DMS79 treated with DMSO at 0.1 percent for 48 hours (cell line): Measurements from ENCODE around the gene HPCAL1.

Source experiments
- DNase-seq: peaks from one replicate; lab custom pipeline; 2025; lab: John Stamatoyannopoulos, UW

HPCAL1 gene

DNA sequence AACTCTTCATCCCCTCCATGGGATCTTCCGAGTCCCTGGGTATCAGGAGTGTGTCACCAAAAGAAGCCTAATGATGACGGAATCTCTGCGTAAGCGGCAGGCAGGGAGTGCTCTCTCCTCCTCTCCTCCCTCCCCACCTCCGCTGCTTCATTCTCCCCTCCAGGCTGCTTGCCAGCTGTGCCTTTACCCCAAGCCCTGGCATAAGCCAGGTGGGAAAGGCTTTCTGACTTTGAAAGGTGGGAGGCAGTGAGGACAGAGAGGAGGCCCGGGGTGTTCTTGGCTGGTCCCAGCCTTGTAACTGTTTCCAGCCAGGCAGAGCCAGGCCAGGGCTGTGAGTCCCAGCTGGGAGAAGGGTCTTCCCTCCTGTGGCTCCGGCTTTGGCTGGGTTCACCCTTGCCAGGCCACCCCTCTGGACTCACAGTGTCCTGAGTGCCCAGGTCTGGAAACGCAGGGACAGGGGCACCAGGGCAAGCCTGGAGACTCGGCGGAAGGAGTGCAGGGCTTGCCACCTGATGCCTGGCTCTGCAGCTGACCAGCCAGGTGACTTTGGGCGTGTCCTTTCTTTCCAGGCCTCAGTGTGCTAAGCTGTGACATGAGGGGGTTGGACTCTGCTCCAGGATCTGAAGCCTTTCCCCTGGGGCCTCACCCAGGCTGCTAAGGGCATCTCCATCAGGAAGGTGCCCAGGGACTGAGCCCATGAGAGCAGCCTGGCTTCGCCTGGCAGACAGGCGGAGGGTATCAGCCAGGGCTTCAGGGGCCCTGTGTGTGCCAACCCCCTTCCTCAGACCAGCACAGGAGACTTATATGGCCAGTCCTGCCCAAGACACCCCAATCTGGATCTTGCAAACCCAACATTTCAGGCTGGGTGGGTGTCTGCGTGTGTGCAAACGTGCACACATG lies 32.7 kb upstream of the HPCAL1 start:
- no peak for DNase-seq

DNA sequence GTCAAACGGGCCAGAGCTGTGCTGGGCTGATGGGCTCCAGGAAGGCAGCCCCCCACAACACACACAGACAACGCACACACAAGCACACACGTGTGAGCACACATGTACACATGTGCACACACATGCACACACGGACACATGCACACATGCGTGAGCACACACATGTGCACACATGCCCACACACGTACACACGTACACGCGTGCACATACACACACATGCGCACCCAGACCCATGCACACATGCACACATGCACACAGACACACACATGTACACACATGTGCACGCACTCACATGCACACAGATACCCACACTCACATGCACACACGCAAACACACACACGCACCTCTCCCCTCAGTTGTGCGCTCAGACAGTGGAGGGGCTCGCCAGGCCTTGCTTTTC lies 31.2 kb upstream of the HPCAL1 start:
- no peak for DNase-seq

DNA sequence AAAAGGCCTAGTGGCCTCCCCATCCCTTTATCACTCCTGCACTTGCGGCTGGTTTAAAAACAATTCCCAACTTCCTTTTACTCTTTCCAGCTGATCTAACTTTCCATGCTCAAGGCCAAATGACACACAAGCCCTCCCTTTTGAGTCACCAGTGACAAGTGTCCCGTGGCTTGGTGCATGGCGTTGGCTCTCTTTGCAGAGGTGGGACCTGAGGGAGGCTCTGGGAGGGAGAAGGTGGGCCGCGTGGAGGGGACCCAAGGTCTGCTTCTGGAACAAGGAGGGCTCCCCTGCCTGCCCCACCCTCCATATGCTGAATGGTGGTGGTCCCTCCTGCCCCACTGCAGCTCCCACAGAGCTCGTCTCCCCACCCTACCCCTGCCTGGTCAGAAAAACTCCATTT lies 30.8 kb upstream of the HPCAL1 start:
- DNase-seq: no peak

DNA sequence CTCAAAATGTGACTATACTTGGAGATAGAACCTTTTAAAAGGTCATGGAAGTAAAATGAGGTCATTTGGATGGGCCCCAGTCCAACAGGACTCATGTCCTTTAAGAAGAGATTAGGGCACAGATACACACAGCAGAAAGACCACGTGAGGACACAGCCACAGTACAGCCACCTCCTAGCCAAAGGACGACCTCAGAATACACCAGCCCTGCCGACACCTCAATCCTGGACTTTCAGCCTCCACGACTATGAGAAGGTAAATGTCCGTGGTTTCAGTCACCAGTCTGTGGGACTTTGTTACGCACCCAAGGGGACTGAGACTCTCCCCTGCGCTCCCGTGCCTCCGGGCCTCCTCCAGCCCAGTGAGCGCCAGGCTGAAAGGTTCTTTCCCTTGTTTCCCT lies 30.2 kb upstream of the HPCAL1 start:
- DNase-seq: no peak

DNA sequence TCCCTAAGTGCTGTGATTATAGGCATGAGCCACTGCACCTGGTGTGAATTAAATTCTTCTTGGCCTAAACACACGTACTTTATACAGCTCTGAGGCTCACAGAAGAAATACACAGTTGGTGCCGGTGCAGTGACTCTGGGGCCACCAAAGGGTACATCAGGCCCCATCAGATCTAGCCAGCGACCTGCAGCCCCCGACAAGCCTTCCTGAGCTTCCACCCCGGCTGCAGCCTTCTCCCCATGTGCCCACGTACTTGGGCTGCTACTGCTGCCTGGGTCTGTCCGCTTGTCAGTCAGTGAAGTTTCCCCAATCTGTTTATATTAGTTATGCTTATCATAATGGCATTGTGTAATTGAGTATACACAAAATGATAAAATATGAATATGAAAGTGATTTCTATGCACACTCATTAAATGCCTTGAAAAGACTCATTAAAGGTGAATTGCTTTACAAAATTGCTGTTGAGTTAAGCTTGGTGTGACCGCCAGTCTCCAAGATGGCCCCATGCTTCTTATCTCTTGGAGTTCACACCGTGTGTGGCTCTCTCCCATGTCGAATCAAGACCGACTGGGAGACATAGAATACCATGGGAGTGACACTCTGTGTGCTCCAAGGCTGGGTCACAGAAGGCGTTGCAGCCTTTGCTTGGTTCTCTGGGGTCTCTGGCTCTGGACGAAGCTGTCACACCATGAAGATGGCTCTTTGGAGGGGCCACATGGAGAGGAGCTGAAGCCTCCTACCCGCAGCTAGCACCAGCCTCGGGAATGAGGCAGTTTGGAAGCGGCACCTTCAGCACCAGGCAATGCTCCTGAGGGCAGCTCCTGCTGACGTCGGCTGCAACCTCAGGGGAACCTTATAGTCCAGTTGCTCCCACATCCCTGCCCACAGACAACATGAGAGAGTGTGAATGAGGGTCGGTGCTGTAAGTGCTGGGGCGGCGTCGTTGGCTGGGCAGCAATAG lies 29.2 kb upstream of the HPCAL1 start:
- DNase-seq: no peak

DNA sequence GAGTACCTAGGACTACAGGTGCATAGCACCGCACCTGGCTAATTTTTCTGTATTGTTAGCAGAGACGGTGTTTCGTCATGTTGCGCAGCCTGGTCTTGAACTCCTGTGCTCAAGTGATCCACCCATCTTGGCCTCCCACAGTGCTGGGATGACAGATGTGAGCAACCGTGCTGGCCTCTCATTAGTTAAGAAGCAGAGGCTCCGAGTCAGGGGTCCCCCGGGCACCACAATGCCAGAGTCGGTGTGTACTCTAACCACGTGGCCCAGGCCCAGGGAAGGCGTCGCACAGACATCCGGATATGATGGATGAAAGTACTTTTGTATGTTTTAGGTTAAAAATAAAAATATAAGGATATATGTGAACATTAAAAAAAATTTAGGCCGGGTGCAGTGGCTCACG lies 28.3 kb upstream of the HPCAL1 start:
- DNase-seq: no peak

DNA sequence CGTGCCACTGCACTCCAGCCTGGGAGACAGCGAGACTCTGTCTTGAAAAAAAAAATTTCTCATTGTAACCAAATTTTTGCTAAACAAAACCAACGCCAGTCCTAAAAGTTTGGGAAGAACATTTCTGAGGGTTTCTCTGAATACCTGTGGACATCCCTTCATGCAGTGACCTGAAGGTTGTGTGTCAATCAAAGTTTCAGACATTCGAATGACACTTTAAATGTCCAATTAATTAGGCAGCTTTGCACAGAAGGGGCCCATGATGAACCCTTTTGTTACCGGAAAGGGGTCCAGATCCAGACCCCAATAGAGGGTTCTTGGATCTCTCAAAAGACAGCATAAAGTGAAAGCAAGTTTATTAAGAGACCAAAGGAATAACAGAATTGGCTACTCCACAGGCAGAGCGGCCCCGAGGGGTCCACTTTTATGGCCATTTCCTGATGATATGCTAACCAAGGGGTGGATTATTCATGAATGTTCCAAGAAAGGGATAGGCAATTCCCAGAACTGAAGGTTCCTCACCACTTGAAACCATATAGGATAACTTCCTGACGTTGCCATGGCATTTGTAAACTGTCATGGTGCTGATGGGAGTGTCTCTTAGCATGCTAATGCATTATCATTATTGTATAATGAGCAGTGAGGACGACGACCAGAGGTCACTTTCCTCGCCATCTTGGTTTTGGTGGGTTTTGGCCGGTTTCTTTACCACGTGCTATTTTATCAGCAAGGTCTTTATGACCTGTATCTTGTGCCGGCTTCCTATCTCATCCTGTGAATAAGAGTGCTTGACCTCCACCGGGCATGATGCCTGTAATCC lies 27.5 kb upstream of the HPCAL1 start:
- DNase-seq: no peak

DNA sequence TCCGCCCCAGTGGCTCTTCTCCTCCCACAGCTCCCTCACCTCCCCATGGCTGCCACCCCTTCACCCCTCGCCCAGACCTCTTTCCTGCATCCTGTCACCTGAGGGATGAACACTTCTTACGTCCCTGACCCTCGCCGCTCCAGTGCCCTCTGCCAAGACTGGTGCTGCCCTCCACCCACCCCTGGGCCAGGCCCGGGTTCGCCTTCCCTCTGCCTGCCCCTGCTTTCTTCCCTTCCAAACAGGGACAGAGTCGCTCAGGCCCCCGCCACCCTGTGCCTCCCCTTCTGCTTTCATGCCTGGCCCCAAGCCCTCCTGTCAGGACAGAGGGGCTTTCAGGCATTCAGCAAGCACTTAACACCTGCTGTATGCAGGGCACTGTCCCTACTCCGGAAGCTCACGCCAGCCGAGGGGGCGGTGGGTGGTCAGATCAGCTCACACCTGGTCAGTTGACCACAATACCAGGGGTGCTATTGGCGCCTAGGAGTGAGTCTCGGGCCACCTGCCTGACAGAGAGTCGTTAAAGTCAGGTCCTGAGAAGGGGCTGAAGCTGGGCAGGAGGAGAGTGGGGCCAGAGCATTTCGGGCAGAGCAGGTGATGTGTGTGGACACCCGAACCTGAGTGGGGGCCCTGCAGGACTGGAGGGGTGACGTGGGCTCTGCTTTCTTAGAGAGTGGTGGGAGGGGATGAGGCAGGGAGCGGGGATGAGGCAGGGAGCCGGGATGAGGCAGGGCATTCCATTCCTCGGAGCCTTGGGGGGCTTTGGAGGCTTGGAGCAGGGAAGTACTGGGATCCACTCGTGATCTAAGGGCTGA lies 26.0 kb upstream of the HPCAL1 start:
- no peak for DNase-seq

DNA sequence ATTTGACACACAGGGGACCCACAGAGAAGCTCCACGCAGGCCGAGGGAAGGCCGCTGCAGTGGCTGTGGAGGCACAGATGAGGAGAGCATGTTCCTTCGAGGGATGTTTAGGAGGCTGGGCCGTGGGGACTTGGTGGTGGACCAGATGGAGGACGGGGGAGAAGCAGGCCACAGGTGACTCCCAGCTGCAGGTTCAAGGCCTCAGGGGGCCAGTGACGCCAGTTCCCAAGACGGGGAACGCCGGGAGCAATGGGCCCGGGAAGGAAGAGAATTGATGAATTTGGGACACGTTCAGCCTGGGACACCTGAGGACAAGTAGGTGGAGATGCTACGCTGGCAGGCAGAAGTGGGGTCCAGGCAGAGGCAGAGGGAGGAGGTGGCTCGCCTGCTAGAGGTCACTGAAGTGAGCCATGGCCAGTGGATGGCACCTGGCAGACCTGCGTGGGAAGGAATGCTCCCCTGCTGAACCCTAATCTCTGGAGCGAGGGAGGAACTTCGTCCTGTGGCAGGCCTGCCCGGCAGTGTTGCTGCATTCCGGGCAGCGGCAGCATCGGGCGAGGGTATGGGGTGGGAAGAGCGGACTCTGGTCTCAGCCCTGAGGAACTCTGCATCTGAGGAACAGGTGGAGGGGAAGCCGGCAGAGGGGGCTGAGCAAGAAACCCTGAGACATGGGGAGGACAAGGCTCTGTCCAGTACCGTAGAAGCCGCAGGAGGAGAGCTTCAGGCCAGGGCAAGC lies 25.2 kb upstream of the HPCAL1 start:
- DNase-seq: no peak

DNA sequence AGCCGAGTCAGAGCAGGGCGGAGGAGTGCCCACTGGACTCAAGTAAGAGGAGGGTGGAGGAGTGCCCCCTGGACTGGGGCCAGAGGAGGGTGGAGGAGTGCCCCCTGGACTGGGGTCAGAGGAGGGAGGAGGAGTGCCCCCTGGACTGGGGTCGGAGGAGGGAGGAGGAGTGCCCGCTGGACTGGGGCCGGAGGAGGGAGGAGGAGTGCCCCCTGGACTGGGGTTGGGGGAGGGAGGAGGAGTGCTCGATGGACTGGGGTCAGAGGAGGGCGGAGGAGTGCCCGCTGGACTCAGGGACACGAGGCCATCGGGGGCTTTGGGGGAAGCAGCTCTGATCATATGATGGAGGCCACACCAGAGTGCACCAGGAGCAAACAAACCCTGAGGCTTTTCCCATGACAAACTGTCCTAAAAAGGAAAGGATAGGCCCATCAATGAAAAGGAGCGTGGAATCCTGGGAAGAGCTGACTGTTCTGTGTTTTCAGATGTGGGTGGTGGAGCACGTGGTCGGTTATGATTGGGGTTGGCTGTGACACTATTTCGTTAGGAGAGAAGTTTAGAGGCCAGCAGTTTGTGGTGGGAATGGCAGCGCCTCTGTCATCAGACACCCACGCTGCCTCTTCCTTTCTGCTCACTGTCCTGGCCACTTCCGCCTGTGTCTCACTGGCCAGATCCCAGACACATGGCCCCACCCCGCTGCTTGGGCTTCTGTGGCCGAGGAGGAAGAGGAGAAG lies 24.5 kb upstream of the HPCAL1 start:
- DNase-seq: no peak

DNA sequence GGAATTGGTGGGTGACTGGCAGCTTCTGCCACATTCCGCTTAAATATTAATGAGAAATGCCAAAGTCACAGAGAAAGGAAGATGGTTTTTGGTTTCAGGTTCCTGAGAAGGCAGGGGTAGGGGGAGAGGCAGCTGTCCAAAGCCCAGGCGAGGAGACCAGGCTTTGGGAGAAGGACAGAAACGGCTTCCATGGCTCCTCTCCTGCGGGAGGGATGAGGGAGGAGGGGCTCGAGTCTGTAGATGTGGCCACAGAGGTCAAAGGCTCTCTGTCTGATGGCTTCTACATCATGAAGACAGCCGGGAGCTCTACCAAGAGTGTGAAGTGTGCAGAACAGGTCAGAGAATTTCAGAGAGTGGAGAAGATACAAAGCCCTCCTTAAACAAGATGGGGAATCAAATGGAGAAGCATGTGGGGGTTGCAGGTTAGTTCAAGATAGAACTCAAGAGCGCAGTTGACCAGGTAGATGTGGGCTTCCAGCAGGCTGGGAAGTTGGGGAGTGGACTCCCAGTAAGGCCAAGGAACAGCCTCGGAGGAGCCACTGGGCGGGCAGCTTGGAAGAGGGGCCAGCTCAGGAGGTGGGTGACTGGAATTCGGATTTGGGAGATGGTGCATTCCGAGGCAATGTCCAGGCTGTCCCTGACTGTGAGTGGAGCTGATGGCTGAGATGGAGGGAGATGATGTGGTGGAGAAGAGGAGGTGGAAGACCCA lies 23.8 kb upstream of the HPCAL1 start:
- no peak for DNase-seq

DNA sequence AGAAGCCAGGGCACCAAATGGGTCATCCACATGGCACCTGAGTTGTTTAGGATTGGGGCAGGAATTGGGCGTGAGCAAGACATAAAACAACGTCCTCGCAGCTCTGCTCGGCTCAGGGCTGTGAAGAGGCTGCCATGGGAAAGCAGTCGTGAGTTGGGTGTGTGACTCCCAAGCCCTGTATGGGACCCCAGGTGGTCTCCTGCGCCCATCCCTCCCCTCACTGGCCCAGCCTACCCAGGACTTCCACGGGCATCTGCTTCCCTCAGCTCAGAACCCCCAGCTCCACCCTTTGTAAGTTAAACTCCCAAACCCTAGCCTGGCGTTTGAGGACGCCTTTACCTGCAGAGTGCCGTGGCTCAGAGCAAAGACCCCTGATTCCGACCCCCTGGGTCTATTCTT lies 23.2 kb upstream of the HPCAL1 start:
- DNase-seq: no peak

DNA sequence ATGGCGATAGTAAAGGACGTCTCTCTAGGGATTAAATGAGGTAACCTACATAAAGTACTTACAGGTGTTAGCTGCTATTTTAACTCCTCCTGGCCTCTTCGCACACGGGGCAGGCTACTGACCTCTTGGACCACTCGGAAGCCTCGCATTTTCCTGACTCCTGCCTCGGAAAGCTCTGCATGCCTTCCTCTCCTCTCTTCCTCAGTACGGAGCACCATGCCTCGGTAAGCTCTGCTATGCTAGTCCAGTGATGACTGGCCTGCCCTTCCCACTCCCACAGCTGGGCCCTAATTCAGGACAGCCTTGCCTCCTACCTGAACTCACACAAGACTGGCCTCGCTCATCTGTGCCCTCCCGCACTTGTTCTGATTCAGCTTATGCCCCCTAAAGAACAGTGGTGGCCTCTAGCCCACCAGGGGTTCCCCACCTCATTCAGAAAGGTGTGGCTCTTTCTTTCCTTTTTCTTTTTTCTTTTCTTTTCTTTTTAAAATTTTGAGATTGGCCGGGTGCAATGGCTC lies 22.7 kb upstream of the HPCAL1 start:
- no peak for DNase-seq

DNA sequence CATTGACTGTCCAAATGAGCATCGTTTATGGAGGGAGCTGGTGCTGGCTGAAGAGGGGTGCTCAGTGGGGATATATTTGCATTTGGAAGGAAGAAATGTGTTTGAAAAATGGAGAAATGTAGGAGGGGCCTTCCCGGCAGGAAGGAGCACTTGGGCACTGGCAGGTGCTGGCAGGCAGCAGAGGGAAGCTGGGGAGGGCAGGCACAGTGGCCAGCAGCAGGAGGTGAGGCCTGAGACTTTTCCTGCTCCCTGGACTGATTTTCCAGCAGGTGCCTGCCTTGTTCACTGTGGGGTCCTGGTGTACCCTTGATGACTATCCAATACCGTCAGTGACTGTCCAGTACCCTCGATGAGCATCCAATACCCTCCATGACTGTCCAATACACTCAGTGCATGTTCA lies 20.8 kb upstream of the HPCAL1 start:
- DNase-seq: no peak

DNA sequence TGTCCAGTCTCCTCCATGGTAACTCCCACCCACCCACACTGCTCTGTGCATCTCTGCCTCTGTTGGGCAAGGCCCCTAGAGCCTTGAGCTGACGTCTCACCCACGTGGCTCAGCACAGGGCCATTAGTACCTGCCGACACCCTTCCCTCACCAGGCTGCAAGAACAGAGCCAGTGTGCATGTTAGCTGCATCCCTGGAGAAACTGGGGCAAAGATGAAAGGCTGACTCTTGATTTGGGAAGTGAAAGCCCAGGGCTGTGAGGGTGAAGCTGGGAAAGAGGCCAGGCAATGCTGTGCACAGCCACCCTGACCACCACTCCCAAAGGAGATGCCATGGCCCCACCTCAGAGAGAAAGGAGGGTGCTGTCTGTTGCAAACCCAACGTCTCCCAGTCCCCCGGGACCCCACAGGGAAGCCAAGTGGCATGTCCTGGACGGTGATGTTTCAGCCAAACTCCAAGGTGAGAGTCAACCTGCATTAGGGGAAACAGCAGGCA lies 20.0 kb upstream of the HPCAL1 start:
- no peak for DNase-seq

DNA sequence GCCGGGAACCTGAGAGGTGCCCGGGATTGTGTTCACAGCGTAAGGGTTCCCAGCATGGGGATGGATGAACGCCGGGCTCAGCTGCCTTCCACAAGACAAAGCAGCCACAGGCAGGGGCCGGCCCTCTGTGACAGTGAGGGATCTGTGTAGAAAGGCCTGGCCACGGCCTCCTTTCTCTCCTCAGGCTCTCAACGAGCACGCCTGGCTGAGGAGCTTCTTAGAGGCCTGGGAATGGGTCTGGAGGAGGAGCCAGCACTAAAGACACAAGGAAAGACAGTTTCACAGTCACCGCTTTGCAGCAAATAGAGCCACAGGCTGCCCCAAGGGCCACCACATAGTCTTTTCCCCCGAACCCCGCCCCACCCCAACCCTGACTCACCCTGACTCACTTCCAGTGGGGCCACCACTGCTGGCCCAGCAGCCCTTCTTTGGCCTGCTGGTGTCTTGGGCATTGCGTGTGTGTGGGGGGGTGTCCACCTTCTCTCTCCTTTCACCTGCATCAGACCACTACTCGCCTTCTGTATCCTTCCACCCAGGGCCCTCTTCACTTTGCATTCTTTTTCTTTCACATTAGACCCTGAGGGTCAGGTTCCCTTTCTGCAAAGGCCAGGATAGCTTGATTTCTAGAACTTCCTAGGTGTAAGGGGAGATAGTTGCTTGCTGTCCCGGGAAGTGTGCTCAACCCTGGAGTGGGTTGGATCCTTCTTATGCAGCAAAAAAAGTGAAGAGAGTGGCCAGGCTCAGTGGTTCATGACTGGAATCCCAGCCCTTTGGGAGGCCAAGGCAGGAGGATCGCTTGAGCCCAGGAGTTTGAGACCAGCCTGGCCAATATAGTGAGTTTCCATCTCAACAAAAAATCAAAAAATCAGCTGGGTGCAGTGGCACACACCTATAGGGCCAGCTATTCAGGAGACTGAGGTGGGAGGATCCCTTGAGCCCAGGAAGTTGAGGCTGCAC lies 19.3 kb upstream of the HPCAL1 start:
- peak; percentile 9 for DNase-seq

DNA sequence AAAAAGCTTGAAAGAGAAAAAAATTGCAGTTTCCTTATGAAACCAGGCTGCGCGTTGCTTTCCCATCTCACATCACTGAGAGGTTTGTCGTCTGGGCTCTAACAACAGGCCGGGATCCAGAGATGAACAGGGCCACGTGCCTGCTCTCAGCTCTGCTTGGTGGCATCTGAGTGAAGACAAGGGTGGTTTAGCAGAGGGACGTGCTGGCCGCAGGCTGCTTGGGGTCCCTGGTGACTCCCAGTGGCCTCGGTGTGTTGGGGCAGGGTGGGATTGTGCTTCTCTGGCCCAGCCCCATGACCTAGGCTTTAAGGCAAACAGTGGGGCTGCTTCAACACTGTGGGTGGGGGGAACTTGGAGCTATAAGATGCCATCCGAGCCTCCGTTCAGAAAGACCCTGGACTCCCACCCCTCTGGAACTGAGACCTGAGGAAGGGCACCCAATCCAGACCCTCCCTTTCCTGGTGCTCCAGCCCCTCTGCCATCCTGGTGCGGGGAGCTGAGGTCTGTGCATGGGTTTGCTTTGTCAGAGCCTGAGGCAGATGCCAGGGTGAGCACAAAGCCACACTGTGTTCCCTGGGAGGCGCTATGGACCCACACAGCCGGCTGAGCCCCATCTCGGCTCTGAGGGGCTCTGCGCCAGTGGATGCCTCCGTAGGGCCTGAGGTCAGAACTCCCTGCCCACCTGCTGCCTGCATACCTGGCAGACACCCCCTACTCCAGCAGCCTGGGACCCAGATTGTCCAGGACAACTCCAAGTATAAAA lies 18.4 kb upstream of the HPCAL1 start:
- no peak for DNase-seq
